ENCODE data around the gene CASZ1. TPM values are rescaled to one million over a fixed set of nuclear protein-coding genes. Genes with fewer than 3 reads are reported as not detected.

Gene CASZ1
- total RNA-seq, 1 donor from 2014 or later = 4.0 TPM

DNA sequence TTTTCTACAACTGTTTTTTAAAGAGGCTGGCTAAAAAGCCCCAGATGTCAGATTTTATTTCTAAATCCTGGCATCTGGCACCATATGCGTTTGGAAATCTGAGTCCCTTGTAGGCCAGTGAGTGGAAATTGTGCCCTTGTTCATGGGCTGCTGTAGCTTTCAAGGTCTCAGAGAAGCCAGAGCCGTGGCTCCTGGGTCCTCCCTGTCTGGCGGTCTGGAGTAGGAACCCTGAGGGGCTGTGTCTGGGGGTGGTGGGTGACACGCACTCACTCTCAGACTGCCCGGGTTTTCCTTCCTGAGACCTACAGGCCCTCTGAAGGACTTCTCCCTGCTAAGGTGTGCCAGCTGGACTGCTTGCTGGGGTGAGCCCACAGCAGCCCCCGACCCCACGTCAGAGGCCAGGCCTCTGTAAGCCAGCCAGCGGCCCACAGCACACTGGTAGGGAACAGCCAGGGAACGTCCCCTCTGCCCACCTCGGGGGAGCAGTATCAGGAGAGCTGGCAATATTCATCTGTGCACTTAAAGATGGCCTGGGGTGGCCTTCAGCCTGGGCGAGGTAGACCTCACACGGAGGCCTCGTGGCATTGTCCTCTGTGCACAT lies 170.2 kb downstream of the CASZ1 start:
- H3K27ac Mint-ChIP-seq (ENCODE audit: unreplicated experiment) = no peak overlapping the region
- FAIRE-seq (no peak), DNase-seq (ENCODE audit: low read depth) (no peak)
- Histone ChIP-seq H3K9me3 (ENCODE audit: insufficient read depth, low read depth, low read length) (no peaks in the 10 kb centered on the region), H3K4me3 (ENCODE audit: insufficient read depth, low read depth, low read length) (no peak overlapping the region), H3K4me2 (ENCODE audit: low read length) (no peak overlapping the region), H3K4me1 (ENCODE audit: insufficient read depth, low read length) (peaks cover 3% of the 10 kb centered on the region), H3K36me3 (ENCODE audit: insufficient read depth, low read length) (no peaks in the 10 kb centered on the region), H3K27me3 (ENCODE audit: insufficient read depth, low read length) (no peaks in the 10 kb centered on the region), H4K20me1 (ENCODE audit: insufficient read depth, low read length) (no peaks in the 10 kb centered on the region), H3K79me2 (ENCODE audit: insufficient read depth, low read length) (no peaks in the 10 kb centered on the region), H3K9ac (ENCODE audit: low read length) (no peak overlapping the region), H3K27ac (ENCODE audit: low read depth, low read length) (no peak overlapping the region), H2AFZ (ENCODE audit: low read depth, low read length) (no peak overlapping the region)
- no peaks in the 10 kb centered on the region for H3K27me3 Mint-ChIP-seq (ENCODE audit: low read depth, unreplicated experiment)
- H3K9me3 Mint-ChIP-seq (ENCODE audit: unreplicated experiment) = no peaks in the 10 kb centered on the region
- TF ChIP-seq CTCF (IDR thresholded peaks at IDR 0.05; ENCODE audit: insufficient read depth, low read depth, low read length) (no peak), EZH2 (IDR thresholded peaks at IDR 0.05; ENCODE audit: insufficient read depth, low read length) (no peak)
- peaks cover 12% of the 10 kb centered on the region for H3K36me3 Mint-ChIP-seq (ENCODE audit: low read depth, unreplicated experiment)
- no peak overlapping the region for H3K4me3 Mint-ChIP-seq (ENCODE audit: unreplicated experiment)
- no peaks in the 10 kb centered on the region for H3K4me1 Mint-ChIP-seq (ENCODE audit: low read depth, unreplicated experiment)

DNA sequence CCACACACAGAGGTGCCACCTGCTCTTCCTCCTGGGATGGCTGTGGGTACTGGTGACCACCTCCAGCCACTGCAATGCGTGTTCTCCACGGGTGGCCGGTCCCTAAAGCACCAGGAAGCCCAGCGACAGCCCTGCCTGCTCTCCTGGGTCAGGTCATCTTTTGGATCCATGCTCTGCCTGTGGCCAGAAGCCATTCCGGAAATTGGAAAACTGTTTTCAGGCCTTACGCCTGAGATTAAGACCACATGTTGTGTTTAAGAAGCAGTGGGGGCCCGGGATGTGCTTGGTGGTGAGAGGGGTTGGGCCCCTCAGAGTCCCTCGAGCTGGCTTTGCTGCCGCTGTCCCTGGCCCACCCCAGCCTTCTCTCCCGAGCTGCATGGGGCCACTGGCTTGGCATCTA lies 170.9 kb downstream of the CASZ1 start:
- no peaks in the 10 kb centered on the region for H3K79me2 ChIP-seq (ENCODE audit: insufficient read depth, low read length)
- Mint-ChIP-seq H3K4me1 (ENCODE audit: low read depth, unreplicated experiment) (no peaks in the 10 kb centered on the region), H3K27ac (ENCODE audit: unreplicated experiment) (no peak overlapping the region), H3K4me3 (ENCODE audit: unreplicated experiment) (no peak overlapping the region), H3K27me3 (ENCODE audit: low read depth, unreplicated experiment) (no peaks in the 10 kb centered on the region), H3K9me3 (ENCODE audit: unreplicated experiment) (no peaks in the 10 kb centered on the region), H3K36me3 (ENCODE audit: low read depth, unreplicated experiment) (peaks cover 12% of the 10 kb centered on the region)
- no peak for TF ChIP-seq CTCF (IDR thresholded peaks at IDR 0.05; ENCODE audit: insufficient read depth, low read depth, low read length)
- TF ChIP-seq EZH2 (IDR thresholded peaks at IDR 0.05; ENCODE audit: insufficient read depth, low read length) = no peak
- H3K9ac ChIP-seq (ENCODE audit: low read length) = no peak overlapping the region
- no peak overlapping the region for H2AFZ ChIP-seq (ENCODE audit: low read depth, low read length)
- no peak overlapping the region for H3K27ac ChIP-seq (ENCODE audit: low read depth, low read length)
- H3K9me3 ChIP-seq (ENCODE audit: insufficient read depth, low read depth, low read length) = no peaks in the 10 kb centered on the region
- H3K36me3 ChIP-seq (ENCODE audit: insufficient read depth, low read length) = no peaks in the 10 kb centered on the region
- H3K27me3 ChIP-seq (ENCODE audit: insufficient read depth, low read length) = no peaks in the 10 kb centered on the region
- H3K4me3 ChIP-seq (ENCODE audit: insufficient read depth, low read depth, low read length) = no peak overlapping the region
- no peak overlapping the region for H3K4me2 ChIP-seq (ENCODE audit: low read length)
- FAIRE-seq (no peak), DNase-seq (ENCODE audit: low read depth) (no peak)
- no peaks in the 10 kb centered on the region for H4K20me1 ChIP-seq (ENCODE audit: insufficient read depth, low read length)
- no peaks in the 10 kb centered on the region for H3K4me1 ChIP-seq (ENCODE audit: insufficient read depth, low read length)

DNA sequence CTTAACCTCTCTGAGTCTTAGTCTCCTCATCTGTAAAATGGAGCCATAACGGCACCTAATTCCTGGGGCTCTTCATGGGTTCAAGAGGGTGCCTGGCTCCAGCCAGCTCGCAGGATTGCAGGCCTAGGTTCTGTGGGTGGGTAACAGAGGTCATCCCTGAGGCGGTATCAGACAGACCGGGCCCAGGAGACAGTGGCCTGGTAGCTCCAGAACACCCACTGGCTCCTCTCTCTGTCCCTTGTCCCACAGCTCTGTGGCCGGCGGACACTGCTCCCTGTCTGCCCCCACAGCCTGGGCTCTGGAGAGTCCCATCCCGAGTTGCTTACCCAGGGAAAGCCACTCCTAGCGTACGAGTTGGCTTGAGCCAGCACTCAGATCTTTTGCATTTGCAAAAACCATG lies 171.4 kb downstream of the CASZ1 start:
- H3K27ac Mint-ChIP-seq (ENCODE audit: unreplicated experiment) = no peak overlapping the region
- no peaks in the 10 kb centered on the region for H3K36me3 ChIP-seq (ENCODE audit: insufficient read depth, low read length)
- no peaks in the 10 kb centered on the region for H3K9me3 ChIP-seq (ENCODE audit: insufficient read depth, low read depth, low read length)
- no peaks in the 10 kb centered on the region for H3K9me3 Mint-ChIP-seq (ENCODE audit: unreplicated experiment)
- H3K9ac ChIP-seq (ENCODE audit: low read length) = no peak overlapping the region
- no peaks in the 10 kb centered on the region for H3K4me1 Mint-ChIP-seq (ENCODE audit: low read depth, unreplicated experiment)
- no peak for DNase-seq (ENCODE audit: low read depth)
- H3K36me3 Mint-ChIP-seq (ENCODE audit: low read depth, unreplicated experiment) = peaks cover 12% of the 10 kb centered on the region
- no peak for FAIRE-seq
- no peak overlapping the region for H2AFZ ChIP-seq (ENCODE audit: low read depth, low read length)
- TF ChIP-seq EZH2 (IDR thresholded peaks at IDR 0.05; ENCODE audit: insufficient read depth, low read length) (no peak), CTCF (IDR thresholded peaks at IDR 0.05; ENCODE audit: insufficient read depth, low read depth, low read length) (no peak)
- no peaks in the 10 kb centered on the region for H3K79me2 ChIP-seq (ENCODE audit: insufficient read depth, low read length)
- no peaks in the 10 kb centered on the region for H4K20me1 ChIP-seq (ENCODE audit: insufficient read depth, low read length)
- H3K27me3 ChIP-seq (ENCODE audit: insufficient read depth, low read length) = no peaks in the 10 kb centered on the region
- H3K27ac ChIP-seq (ENCODE audit: low read depth, low read length) = no peak overlapping the region
- no peak overlapping the region for H3K4me3 Mint-ChIP-seq (ENCODE audit: unreplicated experiment)
- H3K4me3 ChIP-seq (ENCODE audit: insufficient read depth, low read depth, low read length) = no peak overlapping the region
- no peaks in the 10 kb centered on the region for H3K27me3 Mint-ChIP-seq (ENCODE audit: low read depth, unreplicated experiment)
- no peak overlapping the region for H3K4me2 ChIP-seq (ENCODE audit: low read length)
- H3K4me1 ChIP-seq (ENCODE audit: insufficient read depth, low read length) = no peaks in the 10 kb centered on the region
